HG02759 (cell line): Measurements from ENCODE around the gene MIPEP.
"Not testable (repeated sequence)": the region's sequence is repeated elsewhere in the genome, so short reads cannot be mapped to it uniquely, and the experiment has no call there.

ENCODE experiments used
- ATAC-seq: cut with Tn5 transposase; IDR thresholded peaks from one replicate; pipeline ENCODE4 v1.9.1; 2021; ENCODE audit warnings: mild to moderate bottlenecking, moderate library complexity; ENCODE audit not compliant: unreplicated experiment

The MIPEP gene

DNA sequence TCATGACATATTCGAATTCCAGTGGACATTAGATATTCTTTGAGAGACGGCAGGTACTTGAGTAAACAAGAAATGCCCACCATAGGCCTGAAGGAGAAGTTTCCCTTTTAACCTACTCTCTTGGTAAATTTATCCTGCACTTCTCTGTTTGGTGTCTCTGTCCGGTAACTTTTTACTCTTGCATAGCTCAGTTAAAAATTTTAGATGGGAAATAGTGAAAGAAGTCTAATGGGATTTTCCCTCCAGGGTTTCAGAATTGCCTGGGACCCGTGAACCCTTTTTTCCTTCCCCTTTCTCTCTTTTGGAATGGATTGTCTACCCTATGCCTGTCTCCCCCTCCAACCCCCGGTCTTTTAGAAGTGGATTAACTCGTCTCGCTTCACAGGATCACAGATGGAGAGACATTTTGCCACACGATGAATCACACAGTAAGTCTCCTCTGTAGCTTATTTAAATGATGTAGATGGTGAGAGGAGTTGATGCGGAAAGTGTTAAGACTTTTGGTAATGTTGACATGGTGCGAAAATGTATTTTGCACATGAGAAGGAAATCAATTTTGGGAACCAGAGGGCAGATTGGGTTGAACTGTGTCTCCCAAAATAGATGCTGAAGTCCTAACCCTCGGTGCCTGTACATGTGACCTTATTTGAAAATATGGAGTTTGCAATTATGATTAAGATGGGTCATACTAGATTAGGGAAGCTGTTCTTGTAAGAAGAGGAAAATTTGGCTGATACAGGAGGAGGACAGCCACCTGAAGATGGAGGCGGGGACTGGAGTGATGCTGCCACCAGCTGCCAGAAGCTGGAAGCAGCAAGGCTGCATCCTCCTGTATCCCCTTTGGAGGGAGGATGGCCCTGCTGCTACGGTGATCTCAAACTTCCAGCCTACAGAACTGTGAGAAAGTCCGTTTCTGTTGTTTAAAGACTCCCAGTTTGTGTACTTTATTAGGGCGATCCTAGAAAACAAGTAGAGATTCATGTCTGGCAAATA, 711 bp upstream of the MIPEP start:
- ATAC-seq, result peak; percentile 18

DNA sequence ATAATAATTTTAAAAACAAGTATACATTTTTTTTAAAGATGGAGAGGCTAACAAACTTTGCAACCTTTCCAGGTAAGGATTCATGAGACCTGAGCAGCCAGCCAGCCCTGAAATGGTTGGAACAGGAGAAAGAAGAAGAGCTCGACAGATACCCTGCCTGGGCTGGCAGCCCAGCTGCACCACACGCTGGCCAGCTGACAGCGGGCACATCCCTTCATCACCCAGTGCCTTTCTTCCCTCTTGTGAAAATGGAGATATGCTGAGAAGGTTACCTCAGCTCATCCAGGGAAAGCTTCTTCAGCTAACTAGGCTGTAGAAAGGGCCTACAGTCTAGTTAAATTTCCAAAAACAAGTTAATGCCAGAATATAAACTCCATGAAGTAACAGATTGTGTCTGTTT, 4.8 kb downstream of the MIPEP start:
- not testable (repeated sequence) for ATAC-seq

DNA sequence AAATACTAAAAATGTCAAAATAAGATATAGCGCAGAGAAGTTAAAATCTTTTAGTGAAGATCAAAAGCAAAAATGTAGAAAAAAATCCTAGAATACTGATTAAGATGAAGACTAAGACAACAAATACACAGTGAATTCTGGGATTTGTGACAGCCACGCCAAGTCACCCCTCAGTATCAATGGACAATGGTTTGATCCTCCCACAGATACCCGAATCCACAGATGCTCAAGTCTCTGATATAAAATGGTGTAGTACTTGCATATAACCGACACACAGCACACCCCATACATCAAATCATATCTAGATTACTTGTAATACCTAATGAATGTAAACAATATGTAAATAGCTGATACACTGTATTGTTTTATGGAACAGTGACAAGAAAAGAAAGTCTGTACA, 5.9 kb downstream of the MIPEP start:
- no peak for ATAC-seq

DNA sequence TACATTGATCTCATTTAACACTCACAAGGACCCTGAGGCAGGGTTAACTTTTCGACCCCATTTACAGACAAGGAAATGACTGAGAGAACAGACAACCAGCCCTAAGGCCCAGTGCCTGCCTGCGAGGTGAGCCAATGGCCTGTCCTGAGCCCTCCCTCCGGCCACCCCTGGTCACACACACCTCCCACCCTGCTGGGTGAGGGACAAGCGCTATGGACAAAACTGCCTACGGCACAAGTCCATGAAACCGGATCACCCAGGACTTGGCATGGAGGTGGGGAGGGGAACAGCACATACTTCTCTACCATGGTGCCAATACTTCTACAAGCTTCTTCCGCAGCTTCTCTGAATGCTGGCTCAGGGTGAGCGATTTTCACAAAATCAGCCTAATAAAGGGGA, 7.8 kb downstream of the MIPEP start:
- ATAC-seq, result not testable (repeated sequence)

GRCh38 chr13:23880493-23881401, 8.5 kb downstream of the MIPEP start:
- ATAC-seq, result not testable (repeated sequence)

- ATAC-seq, result no peak
Measured at GRCh38 chr13:23877286-23877685, 11.9 kb downstream of the MIPEP start.

DNA sequence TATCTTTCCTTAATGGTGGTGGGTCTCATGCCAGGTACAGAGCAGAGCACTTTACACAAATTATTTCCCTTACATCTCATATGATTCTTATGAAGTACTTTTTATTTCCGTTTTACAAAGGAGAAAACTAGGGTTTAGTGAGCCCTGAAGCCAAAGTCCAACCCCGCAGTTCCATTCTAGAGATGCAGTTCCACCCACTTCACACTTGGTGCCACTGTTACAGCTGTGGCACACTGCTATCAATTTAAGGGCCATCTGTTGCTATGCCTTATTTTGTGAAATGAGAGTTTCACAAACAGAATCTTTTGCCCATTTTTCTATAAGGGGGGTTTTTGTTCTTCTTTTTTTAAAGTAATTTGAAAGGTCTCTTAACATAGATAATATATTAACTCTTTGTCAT, 12.9 kb downstream of the MIPEP start:
- no peak for ATAC-seq

DNA sequence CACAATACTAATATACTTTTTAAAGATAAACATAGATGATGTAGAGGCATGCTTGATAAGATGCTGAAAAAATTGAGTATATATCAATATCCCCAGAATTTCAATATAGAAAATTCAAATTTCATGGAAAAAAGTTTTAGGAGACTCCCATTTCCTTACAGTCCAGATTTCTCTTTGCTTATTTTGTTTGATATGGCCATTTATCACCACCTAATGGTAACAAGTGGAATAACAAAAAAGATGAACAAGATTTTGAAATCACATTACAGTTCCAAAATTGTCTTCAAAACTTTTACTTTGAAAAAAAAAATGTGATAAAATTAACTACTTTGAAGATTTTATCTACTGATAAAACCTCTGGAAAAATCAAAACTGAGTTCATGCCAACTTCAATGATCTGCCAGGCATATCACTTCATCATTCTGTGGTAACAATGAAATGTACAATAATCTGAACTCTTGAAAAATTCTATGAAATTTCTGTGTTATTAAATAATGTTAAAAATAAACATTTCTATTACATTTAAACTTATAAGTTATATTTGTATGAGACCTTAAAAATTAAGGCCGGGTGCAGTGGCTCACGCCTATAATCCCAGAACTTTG, 17.5 kb downstream of the MIPEP start:
- ATAC-seq, result no peak

DNA sequence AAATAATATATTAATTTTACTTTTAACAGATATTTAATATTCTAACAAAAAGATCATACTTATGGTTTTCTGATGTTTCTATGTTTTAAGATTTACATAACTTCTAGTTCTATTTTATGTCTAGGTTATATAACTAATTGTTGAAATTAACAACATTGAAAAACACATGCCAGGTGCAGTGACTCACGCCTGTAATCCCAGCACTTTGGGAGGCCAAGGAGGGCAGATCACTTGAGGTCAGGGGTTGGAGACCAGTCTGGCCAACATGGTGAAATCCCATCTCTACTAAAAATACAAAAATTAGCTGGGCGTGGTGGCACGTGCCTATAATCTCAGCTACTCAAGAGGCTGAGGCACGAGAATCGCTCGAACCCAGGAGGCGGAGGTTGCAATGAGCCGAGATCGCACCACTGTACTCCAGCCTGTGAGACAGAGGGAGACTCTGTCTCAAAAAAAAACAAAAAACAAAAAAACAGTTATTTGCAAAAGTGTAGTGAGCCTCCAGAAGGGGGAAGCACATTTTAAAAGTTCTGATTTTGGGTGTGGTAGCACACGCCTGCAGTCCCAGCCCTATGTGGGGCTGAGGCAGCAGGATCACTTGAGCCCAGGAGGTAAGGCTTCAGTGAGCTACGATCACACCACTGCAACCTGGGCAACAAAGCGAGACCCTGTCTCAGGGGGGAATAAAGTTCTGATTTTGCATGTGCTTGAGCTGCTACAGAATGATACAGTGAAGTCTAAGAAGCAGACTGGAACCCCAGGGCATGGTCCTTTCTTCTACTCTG, 18.7 kb downstream of the MIPEP start:
- ATAC-seq, result no peak

DNA sequence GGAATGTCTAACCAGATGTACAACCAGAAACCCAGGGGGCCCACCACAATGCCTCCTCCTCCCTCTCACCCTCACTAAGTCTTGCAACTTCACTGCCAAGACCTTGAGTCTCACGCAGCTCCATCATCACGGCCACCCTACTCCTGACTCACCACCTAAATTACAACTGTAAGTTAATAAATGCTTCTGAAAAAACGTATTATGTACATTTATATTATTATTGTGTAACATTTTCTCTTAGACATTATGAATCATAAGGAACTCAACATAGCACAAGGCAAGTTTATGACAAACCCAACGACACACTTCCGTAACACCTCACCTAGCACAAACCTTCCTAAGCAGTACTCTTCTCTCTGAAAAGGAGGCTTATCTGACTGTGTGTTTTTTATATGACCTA, 20.7 kb downstream of the MIPEP start:
- no peak for ATAC-seq

GRCh38 chr13:23867027-23867491, 22.1 kb downstream of the MIPEP start:
- no peak for ATAC-seq

GRCh38 chr13:23866420-23867026, 22.7 kb downstream of the MIPEP start:
- ATAC-seq, result no peak

- ATAC-seq, result no peak
Measured at GRCh38 chr13:23865906-23866305, 23.3 kb downstream of the MIPEP start.

- ATAC-seq, result no peak
Measured at GRCh38 chr13:23865026-23865425, 24.2 kb downstream of the MIPEP start.

- ATAC-seq, result no peak
Measured at GRCh38 chr13:23861310-23861709, 27.9 kb downstream of the MIPEP start.

- no peak for ATAC-seq
Measured at GRCh38 chr13:23859904-23860303, 29.3 kb downstream of the MIPEP start.

- no peak for ATAC-seq
Measured at GRCh38 chr13:23859455-23859854, 29.7 kb downstream of the MIPEP start.

- ATAC-seq, result no peak
Measured at GRCh38 chr13:23858546-23858945, 30.7 kb downstream of the MIPEP start.

- no peak for ATAC-seq
Measured at GRCh38 chr13:23856008-23856750, 33.0 kb downstream of the MIPEP start.
